Renal pelvis (tissue), 4 donors: ENCODE data around the gene HOXB4. TPM values are rescaled to one million over a fixed set of nuclear protein-coding genes. Genes with fewer than 3 reads are reported as not detected.

Experiments
- DNase-seq: peaks from one replicate; pipeline ENCODE4 v3.0.0-alpha.2; 2013
- polyA plus RNA-seq, 3 donors: library from polyadenylated mRNA; unstranded; fragments of 120-200 nt; gene quantifications; one replicate each; pipeline ENCODE4 v1.2.1, GENCODE V29; 2013; ENCODE audit not compliant: insufficient read length in 3 of 3

Gene HOXB4
- polyA plus RNA-seq, 3 donors = 12.7 to 22.9 (median 21.9) TPM

- no peak for DNase-seq
Observed at GRCh38 chr17:48591255-48592056, 13.3 kb upstream of the HOXB4 start.

GRCh38 chr17:48590607-48591161, 12.5 kb upstream of the HOXB4 start:
- DNase-seq = no peak

- peak; percentile 96 for DNase-seq
Observed at GRCh38 chr17:48589831-48590606, 11.9 kb upstream of the HOXB4 start, which contains the start of gene HOXB3. Gene HOXB3, minus strand, starts transcription at chr17:48590241. Its CDS starts 37,767 bp downstream, at chr17:48552474.

- no peak for DNase-seq
Observed at GRCh38 chr17:48589060-48589830, 11.1 kb upstream of the HOXB4 start.

- DNase-seq = no peak
Observed at GRCh38 chr17:48588528-48588927, 10.4 kb upstream of the HOXB4 start.

GRCh38 chr17:48588074-48588415, 9.9 kb upstream of the HOXB4 start:
- DNase-seq = no peak

- DNase-seq = peak; percentile 87
Observed at GRCh38 chr17:48587276-48588073, 9.3 kb upstream of the HOXB4 start.

- no peak for DNase-seq
Observed at GRCh38 chr17:48586355-48587258, 8.5 kb upstream of the HOXB4 start.

GRCh38 chr17:48584223-48584741, 6.1 kb upstream of the HOXB4 start:
- no peak for DNase-seq

- no peak for DNase-seq
Observed at GRCh38 chr17:48583708-48584222, 5.6 kb upstream of the HOXB4 start.

- DNase-seq = no peak
Observed at GRCh38 chr17:48582750-48583069, 4.6 kb upstream of the HOXB4 start.

GRCh38 chr17:48579760-48580554, 1.8 kb upstream of the HOXB4 start:
- DNase-seq = no peak

- DNase-seq = no peak
Observed at GRCh38 chr17:48579471-48579759, 1.3 kb upstream of the HOXB4 start.

GRCh38 chr17:48578616-48579470, 693 bp upstream of the HOXB4 start:
- DNase-seq = no peak

- peak; percentile 96 for DNase-seq
Observed at GRCh38 chr17:48577330-48577945, 712 bp downstream of the HOXB4 start.

GRCh38 chr17:48576479-48577309, 1.5 kb downstream of the HOXB4 start:
- no peak for DNase-seq
